HepG2 (cell line): ENCODE measurements around the gene SMURF2. TPM values are rescaled to one million over a fixed set of nuclear protein-coding genes. Genes with fewer than 3 reads are reported as not detected.

Experiments
- AHR ChIP-seq: IDR thresholded peaks from 2 replicates; pipeline ENCODE4 v1.6.1; 2018; ENCODE audit warnings: missing genetic modification reagents, missing compliant biosample characterization
- CREM ChIP-seq, 2 experiments: sonication (generic) in 1 of 2; formaldehyde crosslinking in 1 of 2; IDR thresholded peaks; 2 replicates each; pipeline versions ENCODE4 v1.4.0 to v1.6.1; 2016 to 2020; ENCODE audit warnings: antibody characterized with exemption in 1 of 2, mild to moderate bottlenecking in 1 of 2, missing genetic modification reagents in 1 of 2
- DNMT3B ChIP-seq: conservative IDR thresholded peaks from 2 replicates; pipeline ENCODE4 v1.6.1; 2016; ENCODE audit warnings: missing biosample characterization, control low read depth
- GTF3A ChIP-seq: sonication (generic); formaldehyde crosslinking; conservative IDR thresholded peaks from 2 replicates; pipeline ENCODE4 v1.4.0; 2020; ENCODE audit warnings: mild to moderate bottlenecking, missing genetic modification reagents
- ISL2 ChIP-seq: sonication (generic); formaldehyde crosslinking; IDR thresholded peaks from 2 replicates; pipeline ENCODE4 v1.5.0; 2020; ENCODE audit warnings: missing genetic modification reagents
- JUNB ChIP-seq: sonication (generic); formaldehyde crosslinking; IDR thresholded peaks from 2 replicates; pipeline ENCODE4 v1.8.0; 2022; ENCODE audit warnings: missing genetic modification reagents, mild to moderate bottlenecking, borderline replicate concordance
- LCORL ChIP-seq, 2 experiments: fragments of 450-650 bp in 1 of 2; sonication (generic) in 1 of 2; formaldehyde crosslinking in 1 of 2; IDR thresholded peaks; 2 replicates each; pipeline versions ENCODE4 v1.5.0 to v1.6.1; 2017 to 2020; ENCODE audit warnings: antibody characterized with exemption in 1 of 2, missing genetic modification reagents in 1 of 2
- MAX ChIP-seq: IDR thresholded peaks from 2 replicates; pipeline ENCODE4 v1.6.1; 2012; ENCODE audit warnings: inconsistent platforms
- MED1 ChIP-seq: sonication (generic); formaldehyde crosslinking; IDR thresholded peaks from 2 replicates; pipeline ENCODE4 v1.4.0; 2020; ENCODE audit warnings: missing genetic modification reagents
- MEIS1 ChIP-seq: sonication (generic); formaldehyde crosslinking; IDR thresholded peaks from 2 replicates; pipeline ENCODE4 v1.9.0; 2021; ENCODE audit warnings: mild to moderate bottlenecking, missing genetic modification reagents, moderate library complexity, borderline replicate concordance
- MIXL1 ChIP-seq: IDR thresholded peaks from 2 replicates; pipeline ENCODE4 v1.6.1; 2016
- NFAT5 ChIP-seq: sonication (generic); formaldehyde crosslinking; IDR thresholded peaks from 2 replicates; pipeline ENCODE4 v1.4.0; 2020; ENCODE audit warnings: missing genetic modification reagents
- NFRKB ChIP-seq: fragments of 450-650 bp; IDR thresholded peaks from 2 replicates; pipeline ENCODE4 v1.6.1; 2017
- POLR2AphosphoS2 ChIP-seq: IDR thresholded peaks from 2 replicates; pipeline ENCODE4 v1.6.1; 2011; ENCODE audit warnings: low read depth, low read length, improper control_type of control experiment
- TARDBP ChIP-seq: sonication (generic); formaldehyde crosslinking; IDR thresholded peaks from 2 replicates; pipeline ENCODE4 v1.8.0; 2022; ENCODE audit warnings: mild to moderate bottlenecking, missing genetic modification reagents
- ZFP36L2 ChIP-seq: sonication (generic); formaldehyde crosslinking; IDR thresholded peaks from 2 replicates; pipeline ENCODE4 v1.4.0; 2020; ENCODE audit warnings: missing genetic modification reagents
- ZFX ChIP-seq: sonication (generic); formaldehyde crosslinking; IDR thresholded peaks from 2 replicates; pipeline ENCODE4 v1.4.0; 2020; ENCODE audit warnings: mild to moderate bottlenecking, low read depth, missing genetic modification reagents, moderate library complexity
- ZMYM2 ChIP-seq: sonication (generic); formaldehyde crosslinking; IDR thresholded peaks from 2 replicates; pipeline ENCODE4 v1.8.0; 2022; ENCODE audit warnings: mild to moderate bottlenecking, missing genetic modification reagents
- ZNF263 ChIP-seq: sonication (generic); formaldehyde crosslinking; IDR thresholded peaks from 2 replicates; pipeline ENCODE4 v1.4.0; 2020; ENCODE audit warnings: missing genetic modification reagents
- ZNF354B ChIP-seq: sonication (generic); formaldehyde crosslinking; IDR thresholded peaks from 2 replicates; pipeline ENCODE4 v1.8.0; 2022; ENCODE audit warnings: mild to moderate bottlenecking, missing genetic modification reagents
- ZNF768 ChIP-seq: sonication (generic); formaldehyde crosslinking; IDR thresholded peaks from 2 replicates; pipeline ENCODE4 v1.4.0; 2020; ENCODE audit warnings: missing genetic modification reagents
- ZNF850 ChIP-seq: sonication (generic); formaldehyde crosslinking; conservative IDR thresholded peaks from 2 replicates; pipeline ENCODE4 v1.9.0; 2021; ENCODE audit warnings: mild to moderate bottlenecking, missing genetic modification reagents
- ZZZ3 ChIP-seq: sonication (generic); formaldehyde crosslinking; IDR thresholded peaks from 2 replicates; pipeline ENCODE4 v1.4.0; 2020; ENCODE audit warnings: missing genetic modification reagents, mild to moderate bottlenecking, borderline replicate concordance
- polyA plus RNA-seq, 8 experiments: library from polyadenylated mRNA; depleted of rRNA in 3 of 8; stranded (reverse) in 7 of 8; unstranded in 1 of 8; fragments of >200 nt; fragmentation: Illumina TruSeq in 4 of 8; extraction: Trizol in 4 of 8; gene quantifications; 2 replicates each; pipeline versions ENCODE4 v1.2.1 to v1.2.3, GENCODE V29; 2011 to 2016; ENCODE audit warnings: low read depth in 4 of 8, missing spikeins in 1 of 8, mixed read lengths in 1 of 8; ENCODE audit not compliant: insufficient read depth in 1 of 8
- total RNA-seq, 5 experiments: library from RNA; depleted of rRNA; stranded (reverse); fragments of >200 nt; fragmentation: Illumina TruSeq; extraction: Trizol; gene quantifications; 2 replicates each; pipeline ENCODE4 v1.2.3, GENCODE V29; 2016; ENCODE audit warnings: low read depth in 1 of 5
- TF ChIP-seq, protein P1 (sequence below): sonication (generic); formaldehyde crosslinking; IDR thresholded peaks from 2 replicates; pipeline ENCODE4 v1.8.1; 2023; ENCODE audit warnings: missing genetic modification reagents, inconsistent platforms, borderline replicate concordance

Gene SMURF2
- total and polyA plus RNA-seq, 2 of the 13 experiments (the other 11 are each of a cell fraction or from before 2014, with no cell fraction given), result 14.9 to 24.3 TPM

GRCh38 chr17:64506576-64507412, 155.3 kb downstream of the SMURF2 start, which contains the start of gene CEP95 (continued):
- TF ChIP-seq JUNB (CRISPR knock-in tag), result no peak
- TF ChIP-seq CREM (IDR thresholded peaks at IDR 0.05), result peak; percentile 95
- peak; percentile 70 for TF ChIP-seq CREM (CRISPR knock-in tag; IDR thresholded peaks at IDR 0.05)
- peak; percentile 74; the same call in 1 of the 2 replicates for TF ChIP-seq ZNF263 (CRISPR knock-in tag)
- no peak; the same call in 1 of the 2 replicates for TF ChIP-seq ZZZ3 (CRISPR knock-in tag)
- no peak for TF ChIP-seq POLR2AphosphoS2
- no peak for TF ChIP-seq LCORL (IDR thresholded peaks at IDR 0.05)
- peak; percentile 49; the same call in 1 of the 2 replicates for TF ChIP-seq LCORL (CRISPR knock-in tag; IDR thresholded peaks at IDR 0.05)
- TF ChIP-seq ISL2 (CRISPR knock-in tag), result peak; percentile 30
- no peak for TF ChIP-seq NFRKB
- peak; percentile 93 for TF ChIP-seq MAX
- peak; percentile 79 for TF ChIP-seq ZNF768 (CRISPR knock-in tag)
- no peak for TF ChIP-seq TARDBP (CRISPR knock-in tag)
- TF ChIP-seq MEIS1 (CRISPR knock-in tag), result peak; percentile 96
- TF ChIP-seq ZNF850 (CRISPR knock-in tag), result 0 out of 2 replicates have a peak, but pooled peaks have one; percentile 72
- TF ChIP-seq, protein P1, sequence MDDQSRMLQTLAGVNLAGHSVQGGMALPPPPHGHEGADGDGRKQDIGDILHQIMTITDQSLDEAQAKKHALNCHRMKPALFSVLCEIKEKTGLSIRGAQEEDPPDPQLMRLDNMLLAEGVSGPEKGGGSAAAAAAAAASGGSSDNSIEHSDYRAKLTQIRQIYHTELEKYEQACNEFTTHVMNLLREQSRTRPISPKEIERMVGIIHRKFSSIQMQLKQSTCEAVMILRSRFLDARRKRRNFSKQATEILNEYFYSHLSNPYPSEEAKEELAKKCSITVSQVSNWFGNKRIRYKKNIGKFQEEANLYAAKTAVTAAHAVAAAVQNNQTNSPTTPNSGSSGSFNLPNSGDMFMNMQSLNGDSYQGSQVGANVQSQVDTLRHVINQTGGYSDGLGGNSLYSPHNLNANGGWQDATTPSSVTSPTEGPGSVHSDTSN (CRISPR knock-in tag), result peak; percentile 48; the same call in 1 of the 2 replicates
- peak; percentile 77 for TF ChIP-seq ZFX (CRISPR knock-in tag)
- TF ChIP-seq GTF3A (CRISPR knock-in tag), result peak; percentile 83; the same call in 1 of the 2 replicates
- TF ChIP-seq ZFP36L2 (CRISPR knock-in tag), result peak; percentile 24; the same call in 1 of the 2 replicates
- peak; percentile 72 for TF ChIP-seq MED1 (CRISPR knock-in tag)
- no peak for TF ChIP-seq DNMT3B (CRISPR knock-in tag)
- TF ChIP-seq NFAT5 (CRISPR knock-in tag), result no peak; the same call in none of the 2 replicates
- no peak; the same call in 1 of the 2 replicates for TF ChIP-seq AHR (CRISPR knock-in tag)
- peak; percentile 82; the same call in 1 of the 2 replicates for TF ChIP-seq ZNF354B (CRISPR knock-in tag)
- no peak for TF ChIP-seq MIXL1 (CRISPR knock-in tag)
- TF ChIP-seq ZMYM2 (CRISPR knock-in tag), result peak; percentile 81; the same call in 1 of the 2 replicates
